ENCODE measurements around the gene SLFN12L. TPM values are rescaled to one million over a fixed set of nuclear protein-coding genes. Genes with fewer than 3 reads are reported as not detected.

SLFN12L gene
- total and polyA plus RNA-seq, 9 of the 15 experiments (the other 6 are each of a cell fraction or from before 2014, with no cell fraction given) = 0.04 to 0.31 (median 0.08) TPM; not detected in 3

DNA sequence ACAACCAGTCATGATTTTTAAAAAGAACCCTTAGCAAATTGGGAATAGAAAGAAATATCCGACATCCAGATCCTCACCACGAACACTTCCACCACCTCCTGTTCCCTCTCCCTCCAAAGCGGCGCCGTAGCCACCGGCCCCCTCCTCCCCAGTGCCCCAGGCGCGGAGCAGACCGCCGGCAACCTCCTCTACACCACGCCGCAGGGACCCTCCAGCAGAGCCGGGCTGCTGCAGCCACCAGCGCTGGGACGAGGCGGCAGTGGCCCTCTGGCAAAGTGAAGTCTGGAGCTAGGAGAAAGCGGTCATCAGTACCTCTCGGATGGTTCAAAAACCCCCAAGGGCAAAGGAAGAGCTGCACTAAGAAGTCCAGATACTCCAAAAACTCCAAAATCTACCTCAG lies 47.5 kb downstream of the SLFN12L start:
- Histone ChIP-seq H4K20me1 (replicated peaks; ENCODE audit: control insufficient read depth, insufficient read depth, low read length) (no peaks in the 10 kb centered on the region), H3K4me2 (ENCODE audit: insufficient read depth, low read length) (no peak overlapping the region), H3K9ac (ENCODE audit: insufficient read depth in 1 of 2, low read depth in 2 of 2, low read length in 2 of 2) (no peak overlapping the region), H3K27ac (ENCODE audit: extremely low read depth, low read depth, low read length) (no peak overlapping the region), H2AFZ (ENCODE audit: low read depth, low read length) (no peak overlapping the region), H3K36me3 (ENCODE audit: control insufficient read depth, insufficient read depth, low read length) (no peaks in the 10 kb centered on the region), H3K9me1 (ENCODE audit: control insufficient read depth, insufficient read depth, low read length) (no peaks in the 10 kb centered on the region), H3K9me3 (replicated peaks; ENCODE audit: control insufficient read depth, insufficient read depth, low read depth, low read length) (no peaks in the 10 kb centered on the region), H3K27me3 (ENCODE audit: control insufficient read depth in 2 of 2, insufficient read depth in 2 of 2, low read length in 2 of 2) (peaks cover 49 to 53% of the 10 kb centered on the region in 2 experiments), H3K4me3 (no peak overlapping the region), H3K79me2 (ENCODE audit: control insufficient read depth, insufficient read depth, low read length) (no peaks in the 10 kb centered on the region), H3K4me1 (replicated peaks in 1 of 2; ENCODE audit: control insufficient read depth in 2 of 2, insufficient read depth in 2 of 2, low read length in 2 of 2) (peaks cover 0 to 11% of the 10 kb centered on the region in 2 experiments; a peak in 2 of 5 replicates)
- DNase-seq (ENCODE audit: extremely low read depth in 1 of 4, low spot score in 3 of 4) (no peak), FAIRE-seq (no peak), ATAC-seq (no peak)
- BruUV-seq (replicated peaks) = no TSS peak
- in situ Hi-C loops (cut with MboI) (no loop called here), intact Hi-C loops (cut with micrococcal nuclease) (no loop called here)
- TF ChIP-seq HOXB6 (CRISPR knock-in tag; IDR thresholded peaks at IDR 0.05; ENCODE audit: borderline replicate concordance) (no peak), DMBX1 (CRISPR knock-in tag; IDR thresholded peaks at IDR 0.05; ENCODE audit: borderline replicate concordance) (no peak), ZNF445 (CRISPR knock-in tag; IDR thresholded peaks at IDR 0.05; ENCODE audit: low read depth) (no peak), PYGO2 (tag; IDR thresholded peaks at IDR 0.05) (no peak), HDAC2 (IDR thresholded peaks at IDR 0.05) (no peak), ARHGAP35 (IDR thresholded peaks at IDR 0.05; ENCODE audit: partially characterized antibody) (no peak), NCOA4 (IDR thresholded peaks at IDR 0.05; ENCODE audit: partially characterized antibody) (no peak), HNRNPK (IDR thresholded peaks at IDR 0.05; ENCODE audit: low read depth, low read length, poor library complexity, severe bottlenecking) (no peak), SIN3B (IDR thresholded peaks at IDR 0.05; ENCODE audit: low read depth) (no peak), GTF2F1 (IDR thresholded peaks at IDR 0.05; ENCODE audit: low read depth, low read length) (no peak)
- TF ChIP-seq, protein P1, sequence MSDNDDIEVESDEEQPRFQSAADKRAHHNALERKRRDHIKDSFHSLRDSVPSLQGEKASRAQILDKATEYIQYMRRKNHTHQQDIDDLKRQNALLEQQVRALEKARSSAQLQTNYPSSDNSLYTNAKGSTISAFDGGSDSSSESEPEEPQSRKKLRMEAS (CRISPR knock-in tag; IDR thresholded peaks at IDR 0.05) = no peak
- TF ChIP-seq, protein P2, sequence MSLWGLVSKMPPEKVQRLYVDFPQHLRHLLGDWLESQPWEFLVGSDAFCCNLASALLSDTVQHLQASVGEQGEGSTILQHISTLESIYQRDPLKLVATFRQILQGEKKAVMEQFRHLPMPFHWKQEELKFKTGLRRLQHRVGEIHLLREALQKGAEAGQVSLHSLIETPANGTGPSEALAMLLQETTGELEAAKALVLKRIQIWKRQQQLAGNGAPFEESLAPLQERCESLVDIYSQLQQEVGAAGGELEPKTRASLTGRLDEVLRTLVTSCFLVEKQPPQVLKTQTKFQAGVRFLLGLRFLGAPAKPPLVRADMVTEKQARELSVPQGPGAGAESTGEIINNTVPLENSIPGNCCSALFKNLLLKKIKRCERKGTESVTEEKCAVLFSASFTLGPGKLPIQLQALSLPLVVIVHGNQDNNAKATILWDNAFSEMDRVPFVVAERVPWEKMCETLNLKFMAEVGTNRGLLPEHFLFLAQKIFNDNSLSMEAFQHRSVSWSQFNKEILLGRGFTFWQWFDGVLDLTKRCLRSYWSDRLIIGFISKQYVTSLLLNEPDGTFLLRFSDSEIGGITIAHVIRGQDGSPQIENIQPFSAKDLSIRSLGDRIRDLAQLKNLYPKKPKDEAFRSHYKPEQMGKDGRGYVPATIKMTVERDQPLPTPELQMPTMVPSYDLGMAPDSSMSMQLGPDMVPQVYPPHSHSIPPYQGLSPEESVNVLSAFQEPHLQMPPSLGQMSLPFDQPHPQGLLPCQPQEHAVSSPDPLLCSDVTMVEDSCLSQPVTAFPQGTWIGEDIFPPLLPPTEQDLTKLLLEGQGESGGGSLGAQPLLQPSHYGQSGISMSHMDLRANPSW (CRISPR knock-in tag; IDR thresholded peaks at IDR 0.05) = no peak
- POLR2A ChIA-PET = interaction anchor here (0.7 kb wide), 1 partner anchor 28 kb away, joined by 4 read pairs; no protein-coding TSS in a partner anchor
- WGBS (ENCODE audit: insufficient coverage, low coverage, missing lambda C conversion rate) = 0% methylated on average over 7 of the region's 18 CpGs
- CTCF ChIA-PET (ENCODE audit: low intra/inter-chr PET ratio) = no interaction called here

Data from K562 (cell line).